ENCODE data around the gene NAPSA.

NAPSA gene

GRCh38 chr19:50320051-50320450 is 45.4 kb downstream of the NAPSA start:
- FAIRE-seq, result no peak
- no peak for DNase-seq (ENCODE audit: insufficient read length, low spot score)

GRCh38 chr19:50319156-50319555 is 46.3 kb downstream of the NAPSA start:
- DNase-seq (ENCODE audit: insufficient read length, low spot score) (no peak), FAIRE-seq (no peak)

- FAIRE-seq, result no peak
- no peak for DNase-seq (ENCODE audit: insufficient read length, low spot score)
Observed at GRCh38 chr19:50318438-50318837, 47.0 kb downstream of the NAPSA start.

GRCh38 chr19:50317115-50317514 is 48.3 kb downstream of the NAPSA start:
- FAIRE-seq (no peak), DNase-seq (ENCODE audit: insufficient read length, low spot score) (no peak)

GRCh38 chr19:50315773-50316448 is 49.5 kb downstream of the NAPSA start:
- peak; percentile 58 for DNase-seq (ENCODE audit: insufficient read length, low spot score)
- FAIRE-seq, result no peak

GRCh38 chr19:50314724-50315708 is 50.4 kb downstream of the NAPSA start:
- DNase-seq (ENCODE audit: insufficient read length, low spot score) (no peak), FAIRE-seq (peak; percentile 57)

GRCh38 chr19:50313812-50314536 is 51.5 kb downstream of the NAPSA start:
- DNase-seq (ENCODE audit: insufficient read length, low spot score) (no peak), FAIRE-seq (no peak)

GRCh38 chr19:50312967-50313811 is 52.2 kb downstream of the NAPSA start:
- FAIRE-seq (no peak), DNase-seq (ENCODE audit: insufficient read length, low spot score) (no peak)

GRCh38 chr19:50311723-50312635 is 53.5 kb downstream of the NAPSA start:
- FAIRE-seq, result peak; percentile 93
- DNase-seq (ENCODE audit: insufficient read length, low spot score), result peak; percentile 91

- no peak for FAIRE-seq
- no peak for DNase-seq (ENCODE audit: insufficient read length, low spot score)
Observed at GRCh38 chr19:50310759-50311465, 54.5 kb downstream of the NAPSA start.

- FAIRE-seq, result no peak
- DNase-seq (ENCODE audit: insufficient read length, low spot score), result no peak
Observed at GRCh38 chr19:50309396-50310125, 55.9 kb downstream of the NAPSA start.

GRCh38 chr19:50308991-50309390 is 56.4 kb downstream of the NAPSA start:
- no peak for DNase-seq (ENCODE audit: insufficient read length, low spot score)
- FAIRE-seq, result no peak
